NT2/D1 (cell line): ENCODE measurements around the gene ZIC3.

ENCODE experiments used
- SUZ12 ChIP-seq: IDR thresholded peaks from 2 replicates; pipeline ENCODE4 v1.6.1; 2011; ENCODE audit not compliant: insufficient read length, insufficient read depth; ENCODE audit errors: extremely low read depth
- YY1 ChIP-seq: IDR thresholded peaks from 2 replicates; pipeline ENCODE4 v1.6.1; 2011; ENCODE audit not compliant: insufficient read length, insufficient read depth
- ZNF274 ChIP-seq: IDR thresholded peaks from 2 replicates; pipeline ENCODE4 v1.6.1; 2011; ENCODE audit warnings: mild to moderate bottlenecking, low read depth, low read length

GRCh38 chrX:137562096-137562495 lies 3.8 kb upstream of the ZIC3 start:
- no peak for TF ChIP-seq YY1
- TF ChIP-seq ZNF274 = no peak
- TF ChIP-seq SUZ12 = no peak
